ENCODE data around the gene ATP6V1A.

DNA sequence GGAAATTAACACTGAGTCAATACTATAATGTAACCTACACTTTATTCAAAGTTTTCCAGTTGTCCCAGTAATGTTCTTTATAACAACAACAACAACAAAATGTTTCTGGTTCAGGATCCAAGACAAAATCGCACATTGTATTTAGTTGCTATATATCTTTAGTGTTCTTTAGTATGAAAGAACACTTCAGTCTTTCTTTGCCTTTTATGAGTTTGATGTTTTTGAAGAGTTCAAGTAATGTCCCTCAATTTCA lies 84.2 kb downstream of the ATP6V1A start:
- TF ChIP-seq POLR2A (IDR thresholded peaks at IDR 0.05) (no peak), CTCF (IDR thresholded peaks at IDR 0.05) (no peak)

Data from tibial nerve (tissue), 3 donors.